Measurements from ENCODE around the gene PRTG.
"Not testable (repeated sequence)": the region's sequence is repeated elsewhere in the genome, so short reads cannot be mapped to it uniquely, and the experiment has no call there.

The PRTG gene

GRCh38 chr15:55742498-55742926 is 440 bp downstream of the PRTG start:
- no peak for DNase-seq (ENCODE audit: low read depth in 2 of 2)

GRCh38 chr15:55741833-55742497 is 987 bp downstream of the PRTG start:
- DNase-seq (ENCODE audit: low read depth in 2 of 2): no peak

GRCh38 chr15:55740981-55741832 is 1.7 kb downstream of the PRTG start:
- no peak for DNase-seq (ENCODE audit: low read depth in 2 of 2)

- no peak for DNase-seq (ENCODE audit: low read depth in 2 of 2)
Observed at GRCh38 chr15:55740359-55740878, 2.5 kb downstream of the PRTG start.

GRCh38 chr15:55739641-55740040 is 3.3 kb downstream of the PRTG start:
- no peak for DNase-seq (ENCODE audit: low read depth in 2 of 2)

- no peak for DNase-seq (ENCODE audit: low read depth in 2 of 2)
Observed at GRCh38 chr15:55738715-55739114, 4.2 kb downstream of the PRTG start.

- no peak for DNase-seq (ENCODE audit: low read depth in 2 of 2)
Observed at GRCh38 chr15:55737373-55737772, 5.6 kb downstream of the PRTG start.

- no peak for DNase-seq (ENCODE audit: low read depth in 2 of 2)
Observed at GRCh38 chr15:55736756-55737155, 6.2 kb downstream of the PRTG start.

- DNase-seq (ENCODE audit: low read depth in 2 of 2): no peak
Observed at GRCh38 chr15:55734641-55735040, 8.3 kb downstream of the PRTG start.

GRCh38 chr15:55733461-55733860 is 9.5 kb downstream of the PRTG start:
- not testable (repeated sequence) for DNase-seq (ENCODE audit: low read depth in 2 of 2)

GRCh38 chr15:55721554-55722185 is 21.3 kb downstream of the PRTG start:
- no peak for DNase-seq (ENCODE audit: low read depth in 2 of 2)

- DNase-seq (ENCODE audit: low read depth in 2 of 2): no peak
Observed at GRCh38 chr15:55715355-55716076, 27.4 kb downstream of the PRTG start.

- no peak for DNase-seq (ENCODE audit: low read depth in 2 of 2)
Observed at GRCh38 chr15:55714064-55714463, 28.9 kb downstream of the PRTG start.

GRCh38 chr15:55712363-55712762 is 30.6 kb downstream of the PRTG start:
- DNase-seq (ENCODE audit: low read depth in 2 of 2): no peak

GRCh38 chr15:55710286-55710685 is 32.7 kb downstream of the PRTG start:
- no peak for DNase-seq (ENCODE audit: low read depth in 2 of 2)

GRCh38 chr15:55709458-55709857 is 33.5 kb downstream of the PRTG start:
- no peak for DNase-seq (ENCODE audit: low read depth in 2 of 2)

- DNase-seq (ENCODE audit: low read depth in 2 of 2): no peak
Observed at GRCh38 chr15:55708720-55709119, 34.2 kb downstream of the PRTG start.

GRCh38 chr15:55707951-55708350 is 35.0 kb downstream of the PRTG start:
- no peak for DNase-seq (ENCODE audit: low read depth in 2 of 2)

- no peak for DNase-seq (ENCODE audit: low read depth in 2 of 2)
Observed at GRCh38 chr15:55707518-55707917, 35.4 kb downstream of the PRTG start.

- no peak for DNase-seq (ENCODE audit: low read depth in 2 of 2)
Observed at GRCh38 chr15:55703873-55704301, 39.1 kb downstream of the PRTG start.

- no peak for DNase-seq (ENCODE audit: low read depth in 2 of 2)
Observed at GRCh38 chr15:55700876-55701275, 42.1 kb downstream of the PRTG start.

- no peak for DNase-seq (ENCODE audit: low read depth in 2 of 2)
Observed at GRCh38 chr15:55698653-55699052, 44.3 kb downstream of the PRTG start.
